ENCODE results near the gene RAP1B.
"Not testable (repeated sequence)": the region's sequence is repeated elsewhere in the genome, so short reads cannot be mapped to it uniquely, and the experiment has no call there.

RAP1B gene

DNA sequence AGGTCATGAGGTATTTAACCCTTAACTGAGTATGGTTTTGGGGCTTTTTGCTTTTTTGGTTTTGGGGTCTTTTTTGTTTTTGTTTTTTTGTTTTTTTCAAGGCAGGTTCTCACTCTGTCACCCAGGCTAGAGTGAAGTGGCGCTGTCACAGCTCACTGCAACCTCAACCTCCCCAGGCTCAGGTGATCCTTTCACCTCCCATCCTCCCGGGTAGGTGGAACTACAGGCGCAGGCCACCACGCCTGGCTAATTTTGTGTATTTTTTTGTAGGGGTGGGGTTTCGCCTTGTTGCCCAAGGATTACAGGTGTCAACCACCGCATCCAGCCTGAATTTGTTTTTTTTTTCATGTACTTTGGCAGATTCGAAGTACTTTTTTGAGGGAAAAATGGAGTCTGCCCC, 19.9 kb downstream of the RAP1B start:
- TF ChIP-seq CTCF (conservative IDR thresholded peaks at IDR 0.05; ENCODE audit: low read depth, low read length), result no peak
- DNase-seq (ENCODE audit: low read depth), result no peak
- H3K4me3 ChIP-seq (ENCODE audit: low read length), result no peak overlapping the region

DNA sequence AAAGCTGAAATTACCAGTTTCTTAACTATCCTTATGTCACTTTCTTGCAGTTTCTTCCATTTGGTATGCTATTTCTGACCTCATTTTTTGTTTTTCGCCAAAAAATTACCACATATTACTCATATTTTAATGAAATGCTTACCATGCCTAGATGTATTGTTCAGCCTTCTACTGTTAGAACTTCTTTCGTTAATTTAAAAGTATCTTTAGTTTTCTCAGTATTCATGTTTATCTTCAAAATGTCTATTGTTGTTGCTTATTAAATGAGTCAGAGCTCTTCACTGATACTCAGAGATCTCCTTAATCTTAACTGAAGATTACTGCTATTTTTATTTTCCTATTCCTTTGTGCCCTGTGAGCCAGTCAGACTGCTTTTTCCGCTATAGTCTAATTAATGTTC, 20.5 kb downstream of the RAP1B start:
- TF ChIP-seq CTCF (conservative IDR thresholded peaks at IDR 0.05; ENCODE audit: low read depth, low read length), result no peak

DNA sequence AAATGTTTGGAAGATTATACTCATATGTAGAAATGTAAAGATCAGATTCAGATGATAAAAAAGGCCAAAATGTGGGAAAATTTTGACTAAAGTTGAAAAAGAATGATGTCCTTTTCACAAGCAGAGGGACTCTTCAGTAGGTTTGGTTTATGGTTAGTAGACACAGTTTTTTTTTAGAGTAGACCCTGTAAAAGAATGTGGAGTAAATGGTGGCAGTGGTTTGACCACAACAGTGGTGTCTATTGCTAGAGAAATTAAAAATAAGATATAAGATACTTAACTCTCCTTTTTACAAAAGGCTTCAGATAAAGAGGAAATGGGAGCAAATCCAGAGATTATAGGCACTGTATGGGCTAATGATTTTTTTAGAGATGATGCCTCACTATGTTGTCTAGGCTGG, 21.8 kb downstream of the RAP1B start:
- no peak for DNase-seq (ENCODE audit: low read depth)
- H3K4me3 ChIP-seq (ENCODE audit: low read length), result no peak overlapping the region
- TF ChIP-seq CTCF (conservative IDR thresholded peaks at IDR 0.05; ENCODE audit: low read depth, low read length), result no peak

More for the DNA sequence above, 20.5 kb downstream of the RAP1B start:
- DNase-seq (ENCODE audit: low read depth), result no peak
- H3K4me3 ChIP-seq (ENCODE audit: low read length), result no peak overlapping the region

- no peak overlapping the region for H3K4me3 ChIP-seq (ENCODE audit: low read length)
- no peak for DNase-seq (ENCODE audit: low read depth)
- TF ChIP-seq CTCF (conservative IDR thresholded peaks at IDR 0.05; ENCODE audit: low read depth, low read length), result no peak
Measured at GRCh38 chr12:68633614-68634558, 23.2 kb downstream of the RAP1B start.

DNA sequence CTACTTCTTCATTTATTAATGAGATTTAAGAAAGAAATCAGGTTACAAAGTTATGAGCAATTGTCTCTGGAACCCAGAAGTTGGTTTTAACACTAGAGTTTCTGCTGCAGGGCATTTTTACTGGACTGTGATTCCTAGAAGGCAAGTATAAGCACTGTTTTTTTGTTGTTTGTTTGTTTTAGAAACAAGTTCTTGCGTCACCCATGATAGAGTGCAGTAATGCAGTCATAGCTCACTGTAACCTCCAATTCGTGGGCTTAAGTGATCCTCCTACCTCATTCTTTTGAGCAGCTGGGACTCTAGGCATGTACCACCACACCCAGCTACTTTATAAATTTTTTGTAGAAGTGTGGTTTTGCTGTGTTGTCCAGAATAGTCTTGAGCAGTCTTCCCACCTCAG, 25.6 kb downstream of the RAP1B start:
- no peak for TF ChIP-seq CTCF (conservative IDR thresholded peaks at IDR 0.05; ENCODE audit: low read depth, low read length)
- no peak for DNase-seq (ENCODE audit: low read depth)
- no peak overlapping the region for H3K4me3 ChIP-seq (ENCODE audit: low read length)

- not testable (repeated sequence) for DNase-seq (ENCODE audit: low read depth); H3K4me3 ChIP-seq (ENCODE audit: low read length)
Measured at GRCh38 chr12:68637439-68637838, 26.7 kb downstream of the RAP1B start.

GRCh38 chr12:68638171-68638570, 27.5 kb downstream of the RAP1B start:
- TF ChIP-seq CTCF (conservative IDR thresholded peaks at IDR 0.05; ENCODE audit: low read depth, low read length), result no peak
- H3K4me3 ChIP-seq (ENCODE audit: low read length), result no peak overlapping the region
- DNase-seq (ENCODE audit: low read depth), result no peak
